ENCODE measurements around the gene SLC8B1.

Gene SLC8B1

GRCh38 chr12:113276306-113276705, 58.6 kb downstream of the SLC8B1 start:
- no peak for DNase-seq (ENCODE audit: low read depth in 1 of 2, low spot score in 1 of 2)
- in situ Hi-C loops (cut with HindIII; ENCODE audit: low pct_unique_long_range_greater_than_20kb, low sequenced_read_pairs), result no loop called here
- no peak for TF ChIP-seq JUND (IDR thresholded peaks at IDR 0.05; ENCODE audit: low read depth)

- DNase-seq (ENCODE audit: low read depth in 1 of 2, low spot score in 1 of 2), result no peak
- no peak for TF ChIP-seq JUND (IDR thresholded peaks at IDR 0.05; ENCODE audit: low read depth)
- in situ Hi-C loops (cut with HindIII; ENCODE audit: low pct_unique_long_range_greater_than_20kb, low sequenced_read_pairs), result no loop called here
These were observed 60.1 kb downstream of the SLC8B1 start for GRCh38 chr12:113274848-113275247.

GRCh38 chr12:113273053-113273725, 61.7 kb downstream of the SLC8B1 start:
- peak in 1 of 2 experiments; percentile 20 for DNase-seq (ENCODE audit: low read depth in 1 of 2, low spot score in 1 of 2)
- no peak for TF ChIP-seq JUND (IDR thresholded peaks at IDR 0.05; ENCODE audit: low read depth)
- in situ Hi-C loops (cut with HindIII; ENCODE audit: low pct_unique_long_range_greater_than_20kb, low sequenced_read_pairs), result no loop called here

DNA sequence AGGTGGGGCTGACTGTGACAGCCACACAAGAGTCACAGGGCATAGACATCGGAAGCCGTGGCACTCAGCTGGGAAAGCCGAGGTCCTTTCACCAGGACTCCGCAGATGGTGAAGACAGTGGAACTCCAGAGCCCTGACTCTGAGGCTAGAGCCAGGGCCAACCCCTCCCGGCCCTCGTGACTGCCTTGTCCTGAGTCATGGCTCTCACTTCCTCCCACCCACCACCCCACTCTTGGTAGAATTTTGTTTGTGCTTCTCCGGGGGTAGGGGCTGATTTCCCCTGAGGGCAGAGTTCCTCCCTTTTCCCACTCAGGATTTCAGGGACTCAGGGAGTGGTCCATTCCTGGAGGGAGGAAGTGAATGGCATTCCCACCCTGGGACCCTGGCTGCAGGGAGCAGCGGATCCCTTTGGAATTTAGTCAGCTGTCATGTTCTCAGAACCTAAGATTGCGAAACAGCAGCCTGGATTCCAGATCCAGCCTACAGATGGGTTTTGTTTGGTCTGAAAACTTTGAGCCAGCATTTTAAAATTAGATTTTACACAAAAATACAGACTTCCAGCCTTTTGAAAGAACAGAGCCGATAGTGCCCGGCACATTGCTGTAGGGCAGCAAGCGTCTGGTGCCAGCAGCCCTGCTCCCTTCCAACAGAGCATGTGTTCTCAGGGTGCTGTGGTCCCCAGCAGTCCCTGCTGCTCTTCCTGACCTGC, 62.9 kb downstream of the SLC8B1 start:
- no peak for DNase-seq (ENCODE audit: low read depth in 1 of 2, low spot score in 1 of 2)
- in situ Hi-C loops (cut with HindIII; ENCODE audit: low pct_unique_long_range_greater_than_20kb, low sequenced_read_pairs), result no loop called here
- no peak for TF ChIP-seq JUND (IDR thresholded peaks at IDR 0.05; ENCODE audit: low read depth)

- TF ChIP-seq JUND (IDR thresholded peaks at IDR 0.05; ENCODE audit: low read depth), result no peak
- DNase-seq (ENCODE audit: low read depth in 1 of 2, low spot score in 1 of 2), result no peak
- in situ Hi-C loops (cut with HindIII; ENCODE audit: low pct_unique_long_range_greater_than_20kb, low sequenced_read_pairs), result no loop called here
These were observed 63.5 kb downstream of the SLC8B1 start for GRCh38 chr12:113271466-113271852.

- DNase-seq (ENCODE audit: low read depth in 1 of 2, low spot score in 1 of 2), result no peak
- in situ Hi-C loops (cut with HindIII; ENCODE audit: low pct_unique_long_range_greater_than_20kb, low sequenced_read_pairs), result no loop called here
- no peak for TF ChIP-seq JUND (IDR thresholded peaks at IDR 0.05; ENCODE audit: low read depth)
These were observed 64.2 kb downstream of the SLC8B1 start for GRCh38 chr12:113270709-113271009.

DNA sequence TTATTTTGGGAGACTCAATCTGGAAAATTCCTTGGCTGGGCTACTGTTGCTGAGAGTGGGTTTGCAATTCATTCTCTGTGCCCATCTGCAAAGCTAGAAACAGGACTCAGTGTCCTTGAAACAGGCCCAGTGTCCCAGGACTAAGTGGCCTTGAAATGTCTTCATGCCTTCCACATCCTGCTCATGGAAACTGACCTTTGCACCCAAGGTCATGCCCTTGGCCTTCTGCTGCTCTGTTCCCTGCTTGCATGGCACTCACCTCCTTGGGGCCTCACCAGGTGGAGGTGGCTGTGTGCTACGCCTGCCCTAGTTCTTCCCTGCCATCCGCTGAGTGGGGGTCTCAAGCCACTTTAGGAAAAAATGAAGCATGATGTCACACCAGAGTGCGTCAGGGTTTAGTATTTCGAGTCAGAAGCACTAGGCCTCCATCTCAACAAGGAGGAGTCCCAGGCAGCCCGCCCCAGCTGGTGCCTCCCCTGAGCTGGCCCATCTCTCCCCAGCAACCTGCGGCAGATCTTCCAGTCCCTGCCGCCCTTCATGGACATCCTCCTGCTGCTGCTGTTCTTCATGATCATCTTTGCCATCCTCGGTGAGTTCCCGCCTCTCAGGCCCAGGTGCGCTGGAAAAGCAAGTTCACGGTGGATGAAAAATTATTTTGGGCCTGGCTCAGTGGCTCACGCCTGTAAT, 65.5 kb downstream of the SLC8B1 start:
- no peak for TF ChIP-seq JUND (IDR thresholded peaks at IDR 0.05; ENCODE audit: low read depth)
- no peak for DNase-seq (ENCODE audit: low read depth in 1 of 2, low spot score in 1 of 2)
- in situ Hi-C loops (cut with HindIII; ENCODE audit: low pct_unique_long_range_greater_than_20kb, low sequenced_read_pairs), result no loop called here

- in situ Hi-C loops (cut with HindIII; ENCODE audit: low pct_unique_long_range_greater_than_20kb, low sequenced_read_pairs), result no loop called here
- DNase-seq (ENCODE audit: low read depth in 1 of 2, low spot score in 1 of 2), result no peak
- no peak for TF ChIP-seq JUND (IDR thresholded peaks at IDR 0.05; ENCODE audit: low read depth)
These were observed 66.3 kb downstream of the SLC8B1 start for GRCh38 chr12:113268621-113269020.

GRCh38 chr12:113268136-113268535, 66.8 kb downstream of the SLC8B1 start:
- DNase-seq (ENCODE audit: low read depth in 1 of 2, low spot score in 1 of 2), result no peak
- in situ Hi-C loops (cut with HindIII; ENCODE audit: low pct_unique_long_range_greater_than_20kb, low sequenced_read_pairs), result no loop called here
- no peak for TF ChIP-seq JUND (IDR thresholded peaks at IDR 0.05; ENCODE audit: low read depth)

- no peak for TF ChIP-seq JUND (IDR thresholded peaks at IDR 0.05; ENCODE audit: low read depth)
- in situ Hi-C loops (cut with HindIII; ENCODE audit: low pct_unique_long_range_greater_than_20kb, low sequenced_read_pairs), result no loop called here
- DNase-seq (ENCODE audit: low read depth in 1 of 2, low spot score in 1 of 2), result no peak
These were observed 67.3 kb downstream of the SLC8B1 start for GRCh38 chr12:113267621-113268020.

DNA sequence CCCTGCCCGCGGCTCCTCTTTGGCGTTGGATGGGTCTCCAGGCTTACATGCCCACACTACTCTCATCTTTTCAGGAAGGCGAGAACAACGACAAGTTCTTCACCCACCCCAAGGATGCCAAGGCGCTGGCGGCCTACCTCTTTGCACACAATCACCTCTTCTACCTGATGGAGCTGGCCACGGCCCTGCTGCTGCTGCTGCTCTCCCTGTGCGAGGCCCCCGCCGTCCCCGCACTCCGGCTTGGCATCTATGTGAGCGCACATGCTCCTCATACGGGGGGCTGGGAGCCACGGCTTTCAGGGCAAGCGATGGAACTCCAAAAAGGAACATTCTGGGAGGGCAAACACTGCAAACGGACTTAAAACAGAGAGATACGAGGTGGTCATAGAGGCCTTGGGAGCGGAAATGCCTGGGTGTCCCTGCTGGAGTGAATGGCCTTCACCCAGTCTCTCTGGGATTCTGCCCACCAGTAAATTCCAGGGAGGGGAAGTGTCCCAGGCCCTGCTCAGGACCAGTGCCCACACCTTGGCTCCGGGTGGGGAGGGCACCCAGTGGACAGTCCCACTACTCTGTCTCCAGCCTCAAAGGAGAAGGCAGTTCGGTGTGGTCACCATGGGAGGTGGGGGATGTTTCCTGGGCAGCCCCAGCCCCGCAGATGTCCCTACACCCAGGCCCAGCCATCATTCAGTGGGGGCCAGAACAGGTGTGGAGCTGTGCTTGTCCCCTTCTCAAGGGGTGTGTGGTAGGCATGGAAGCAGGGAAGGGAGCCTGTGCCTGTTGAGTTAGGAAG, 68.6 kb downstream of the SLC8B1 start:
- no peak for DNase-seq (ENCODE audit: low read depth in 1 of 2, low spot score in 1 of 2)
- TF ChIP-seq JUND (IDR thresholded peaks at IDR 0.05; ENCODE audit: low read depth), result no peak
- in situ Hi-C loops (cut with HindIII; ENCODE audit: low pct_unique_long_range_greater_than_20kb, low sequenced_read_pairs), result no loop called here

DNA sequence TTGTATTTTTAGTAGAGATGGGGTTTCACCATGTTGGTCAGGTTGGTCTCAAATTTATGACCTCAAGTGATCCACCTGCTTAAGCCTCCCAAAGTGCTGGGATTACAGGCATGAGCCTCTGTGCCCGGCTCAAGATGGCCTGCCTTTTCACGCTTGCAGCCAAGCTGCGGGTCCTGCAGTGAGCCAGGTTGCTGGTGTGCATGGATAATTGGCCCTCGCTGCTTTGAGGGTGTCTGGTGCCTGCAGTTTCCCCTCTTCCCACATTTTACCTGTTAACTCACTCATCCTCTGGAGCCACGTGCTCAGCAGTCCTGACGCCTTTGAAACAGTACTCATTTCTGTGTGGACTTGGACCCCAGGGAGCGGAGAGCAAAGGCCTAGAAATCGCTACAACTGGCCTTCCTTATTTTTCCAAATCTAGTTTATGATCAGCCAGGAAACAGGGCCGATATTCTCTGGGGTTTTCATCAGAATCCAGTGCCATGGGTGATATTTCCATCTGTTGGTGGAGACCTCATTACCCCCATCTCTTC, 71.4 kb downstream of the SLC8B1 start:
- no peak for DNase-seq (ENCODE audit: low read depth in 1 of 2, low spot score in 1 of 2)
- in situ Hi-C loops (cut with HindIII; ENCODE audit: low pct_unique_long_range_greater_than_20kb, low sequenced_read_pairs), result no loop called here
- TF ChIP-seq JUND (IDR thresholded peaks at IDR 0.05; ENCODE audit: low read depth), result no peak

Data from T47D (cell line).